A549 treated with Mapracorat at 1 μM for 4 hours (cell line): ENCODE measurements around the gene ACTG1. TPM values are rescaled to one million over a fixed set of nuclear protein-coding genes. Genes with fewer than 3 reads are reported as not detected.

Experiments used
- total RNA-seq: library from RNA; stranded (reverse); fragments of 200-300 nt; extraction: Qiagen RNA extraction; gene quantifications from 5 replicates; pipeline ENCODE4 v1.2.3, GENCODE V29; 2022

Gene ACTG1
- 5,013 to 5,756 TPM (median 5,242 TPM) in 5 replicates for total RNA-seq

GRCh38 chr17:81512562-81513371 is at the start of gene ACTG1:
Gene ACTG1 (minus strand): TSS chr17:81512799. CDS start chr17:81512354, 445 bp downstream.

GRCh38 chr17:81552244-81553017 is 39.8 kb upstream of the ACTG1 start, which contains the start of gene FAAP100:
Gene FAAP100 (minus strand): TSS chr17:81552353. CDS start chr17:81552330, 23 bp downstream.

GRCh38 chr17:81527591-81528383 is 15.2 kb upstream of the ACTG1 start, which contains the start of gene FSCN2:
Gene FSCN2 (plus strand): TSS chr17:81528377. CDS start chr17:81528532, 155 bp downstream.

Other genes with a start within 250 kb of the ACTG1 start
- gene SLC38A10, start 217.5 kb downstream of the ACTG1 start, total RNA-seq, result 48.0 to 77.5 TPM (median 76.0 TPM) in 5 replicates
- 6.4 to 10.5 TPM (median 9.6 TPM) in 5 replicates for gene BAHCC1, start 117.3 kb downstream of the ACTG1 start, total RNA-seq
- gene FSCN2, start 15.6 kb upstream of the ACTG1 start, total RNA-seq, result 0.59 to 1.9 TPM (median 1.4 TPM) in 5 replicates
- 15.9 to 27.5 TPM (median 24.4 TPM) in 5 replicates for gene FAAP100, start 39.6 kb upstream of the ACTG1 start, total RNA-seq
- 85.8 to 102 TPM (median 100 TPM) in 5 replicates for gene NPLOC4, start 124.3 kb upstream of the ACTG1 start, total RNA-seq
- gene TSPAN10, start 124.4 kb upstream of the ACTG1 start, total RNA-seq, result 3.8 to 6.7 TPM (median 4.9 TPM) in 5 replicates
- gene PDE6G, start 143.7 kb upstream of the ACTG1 start, total RNA-seq, result 1.4 to 3.3 TPM (median 2.0 TPM) in 5 replicates
- 33.6 to 64.7 TPM (median 63.2 TPM) in 5 replicates for gene OXLD1, start 153.8 kb upstream of the ACTG1 start, total RNA-seq
- 54.3 to 69.6 TPM (median 62.0 TPM) in 5 replicates for gene CCDC137, start 153.9 kb upstream of the ACTG1 start, total RNA-seq
- 49.4 to 53.7 TPM (median 50.5 TPM) in 5 replicates for gene ARL16, start 171.0 kb upstream of the ACTG1 start, total RNA-seq
- 137 to 220 TPM (median 209 TPM) in 5 replicates for gene HGS, start 171.2 kb upstream of the ACTG1 start, total RNA-seq
- 216 to 326 TPM (median 303 TPM) in 5 replicates for gene MRPL12, start 190.6 kb upstream of the ACTG1 start, total RNA-seq
- gene SLC25A10, start 199.5 kb upstream of the ACTG1 start, total RNA-seq, result 28.7 to 46.5 TPM (median 44.6 TPM) in 5 replicates